HG03460 (cell line): ENCODE results near the gene HAUS6.
A peak's percentile ranks its signal among the peaks of the same experiment; 100 is the strongest.
"Not testable (repeated sequence)": the region's sequence is repeated elsewhere in the genome, so short reads cannot be mapped to it uniquely, and the experiment has no call there.

Source experiments
- ATAC-seq: cut with Tn5 transposase; IDR thresholded peaks from one replicate; pipeline ENCODE4 v1.9.1; 2021; ENCODE audit not compliant: unreplicated experiment

The HAUS6 gene, protein sequence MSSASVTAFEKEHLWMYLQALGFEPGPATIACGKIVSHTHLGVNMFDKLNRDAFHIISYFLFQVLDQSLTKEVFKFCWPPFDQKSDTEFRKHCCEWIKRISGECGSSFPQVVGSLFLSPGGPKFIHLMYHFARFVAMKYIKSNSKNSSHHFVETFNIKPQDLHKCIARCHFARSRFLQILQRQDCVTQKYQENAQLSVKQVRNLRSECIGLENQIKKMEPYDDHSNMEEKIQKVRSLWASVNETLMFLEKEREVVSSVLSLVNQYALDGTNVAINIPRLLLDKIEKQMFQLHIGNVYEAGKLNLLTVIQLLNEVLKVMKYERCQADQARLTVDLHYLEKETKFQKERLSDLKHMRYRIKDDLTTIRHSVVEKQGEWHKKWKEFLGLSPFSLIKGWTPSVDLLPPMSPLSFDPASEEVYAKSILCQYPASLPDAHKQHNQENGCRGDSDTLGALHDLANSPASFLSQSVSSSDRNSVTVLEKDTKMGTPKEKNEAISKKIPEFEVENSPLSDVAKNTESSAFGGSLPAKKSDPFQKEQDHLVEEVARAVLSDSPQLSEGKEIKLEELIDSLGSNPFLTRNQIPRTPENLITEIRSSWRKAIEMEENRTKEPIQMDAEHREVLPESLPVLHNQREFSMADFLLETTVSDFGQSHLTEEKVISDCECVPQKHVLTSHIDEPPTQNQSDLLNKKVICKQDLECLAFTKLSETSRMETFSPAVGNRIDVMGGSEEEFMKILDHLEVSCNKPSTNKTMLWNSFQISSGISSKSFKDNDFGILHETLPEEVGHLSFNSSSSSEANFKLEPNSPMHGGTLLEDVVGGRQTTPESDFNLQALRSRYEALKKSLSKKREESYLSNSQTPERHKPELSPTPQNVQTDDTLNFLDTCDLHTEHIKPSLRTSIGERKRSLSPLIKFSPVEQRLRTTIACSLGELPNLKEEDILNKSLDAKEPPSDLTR

GRCh38 chr9:19102631-19103345 is at the start of gene HAUS6:
HAUS6 (minus strand) TSS chr9:19102904; CDS start chr9:19102651, 253 bp downstream.
- ATAC-seq: peak; percentile 97

DNA sequence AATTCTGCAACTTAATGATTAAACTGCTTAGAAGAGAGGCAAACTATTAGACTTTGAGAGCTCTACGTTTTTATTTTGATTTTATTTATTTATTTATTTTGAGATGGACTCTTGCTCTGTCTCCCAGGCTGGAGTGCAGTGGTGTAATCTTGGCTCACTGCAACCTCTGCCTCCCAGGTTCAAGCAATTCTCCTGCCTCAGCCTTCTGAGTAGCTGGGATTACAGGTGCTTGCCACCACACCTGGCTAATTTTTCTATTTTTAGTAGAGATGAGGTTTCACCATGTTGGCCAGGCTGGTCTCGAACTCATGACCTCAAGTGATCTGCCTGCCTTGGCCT is 49.4 kb upstream of the HAUS6 start:
- not testable (repeated sequence) for ATAC-seq

DNA sequence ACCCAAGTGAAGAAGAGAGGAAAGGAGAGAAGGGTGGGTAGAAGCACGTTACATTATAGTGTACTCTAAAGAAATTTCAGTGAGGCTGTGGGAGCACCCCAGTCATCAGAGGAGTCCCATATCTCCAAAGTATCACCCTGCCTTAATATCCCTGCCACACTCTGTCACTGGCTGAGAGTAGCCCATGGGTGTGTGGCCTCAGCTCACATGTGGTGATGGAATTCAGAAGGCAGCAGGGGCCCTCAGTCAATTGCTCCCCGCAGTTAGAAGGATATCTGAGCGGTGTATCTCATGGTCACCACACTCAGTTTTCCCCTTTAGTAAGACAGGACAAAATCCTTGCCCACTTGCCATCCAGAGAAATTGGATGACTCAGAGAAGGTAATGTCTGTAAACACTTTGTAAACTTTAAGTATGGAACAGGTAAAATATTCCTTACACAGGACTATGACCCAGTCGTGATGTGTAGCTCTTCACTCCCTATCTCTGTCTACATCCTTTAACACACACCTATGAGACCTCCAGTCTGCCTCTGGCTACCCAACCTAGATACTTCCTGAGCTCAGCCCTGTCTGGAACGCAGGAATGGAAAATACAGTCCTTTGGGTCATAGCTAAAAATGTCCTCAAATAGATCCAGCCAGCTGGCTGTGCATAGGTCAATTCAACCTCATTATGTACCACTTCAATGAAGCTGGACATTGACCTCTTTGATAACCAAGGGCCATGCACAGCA is 48.9 kb upstream of the HAUS6 start:
- no peak for ATAC-seq

- no peak for ATAC-seq
Measured at GRCh38 chr9:19149230-19149629, 46.5 kb upstream of the HAUS6 start.

DNA sequence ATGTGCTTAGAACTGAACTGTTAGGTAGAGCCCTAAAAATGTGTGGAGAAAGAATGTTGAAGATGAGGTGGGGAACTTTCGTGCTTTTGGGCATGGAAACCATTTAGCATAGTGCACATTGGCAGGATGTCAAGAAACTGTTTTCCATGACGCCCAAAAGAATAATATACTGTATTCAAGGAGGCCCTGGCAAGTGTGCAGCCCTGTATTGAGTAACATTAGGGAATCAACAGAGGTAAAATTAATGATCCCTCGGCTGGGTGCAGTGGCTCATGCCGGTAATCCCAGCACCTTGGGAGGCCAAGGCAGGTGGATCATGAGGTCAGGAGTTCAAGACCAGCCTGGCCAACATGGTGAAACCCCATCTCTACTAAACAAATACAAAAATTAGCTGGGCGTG is 45.5 kb upstream of the HAUS6 start:
- no peak for ATAC-seq

DNA sequence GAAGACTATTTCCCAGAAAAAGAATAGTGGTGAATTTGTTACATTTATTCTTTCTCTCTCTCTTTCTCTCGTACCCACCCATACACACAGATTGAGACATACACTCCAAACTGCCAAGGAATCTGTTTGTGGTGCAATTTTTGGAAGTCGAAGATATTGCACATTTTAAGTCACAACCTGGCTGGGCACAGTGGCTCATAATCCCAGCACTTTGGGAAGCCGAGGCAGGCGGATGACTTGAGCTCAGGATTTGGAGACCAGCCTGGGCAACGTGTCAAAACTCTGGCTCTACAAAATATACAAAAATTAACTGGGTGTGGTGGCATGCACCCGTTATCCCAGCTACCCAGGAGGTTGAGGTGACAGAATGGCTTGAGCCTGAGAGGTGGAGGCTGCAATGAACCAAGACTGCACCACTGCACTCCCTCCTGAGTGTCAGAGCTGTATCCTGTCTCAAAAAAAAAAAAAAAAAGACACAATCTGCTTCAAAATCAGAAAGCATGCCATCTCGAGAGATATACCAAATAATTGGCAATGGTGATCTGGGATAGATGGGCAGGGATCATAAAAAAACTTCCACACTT is 43.8 kb upstream of the HAUS6 start:
- ATAC-seq: no peak

GRCh38 chr9:19145881-19146280 is 43.2 kb upstream of the HAUS6 start:
- ATAC-seq: no peak

GRCh38 chr9:19140259-19140658 is 37.6 kb upstream of the HAUS6 start:
- ATAC-seq: no peak

DNA sequence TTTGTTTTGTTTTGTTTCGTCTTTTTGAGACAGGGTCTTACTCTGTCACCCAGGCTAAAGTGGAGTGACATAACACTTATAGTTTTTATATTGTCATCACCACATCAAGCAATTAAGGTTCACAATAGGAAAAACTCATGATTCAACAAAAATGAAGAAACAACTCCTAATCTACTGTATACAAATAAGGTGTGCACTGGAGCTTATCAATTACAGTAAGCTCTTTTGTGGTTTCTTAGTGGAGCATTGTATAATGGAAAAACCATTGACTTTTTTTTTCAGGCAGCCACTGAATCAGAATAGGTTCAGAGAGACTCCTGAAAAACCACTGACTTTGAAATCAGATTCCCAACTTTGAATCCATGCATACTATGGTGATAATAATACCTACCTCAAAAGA is 35.4 kb upstream of the HAUS6 start:
- no peak for ATAC-seq

DNA sequence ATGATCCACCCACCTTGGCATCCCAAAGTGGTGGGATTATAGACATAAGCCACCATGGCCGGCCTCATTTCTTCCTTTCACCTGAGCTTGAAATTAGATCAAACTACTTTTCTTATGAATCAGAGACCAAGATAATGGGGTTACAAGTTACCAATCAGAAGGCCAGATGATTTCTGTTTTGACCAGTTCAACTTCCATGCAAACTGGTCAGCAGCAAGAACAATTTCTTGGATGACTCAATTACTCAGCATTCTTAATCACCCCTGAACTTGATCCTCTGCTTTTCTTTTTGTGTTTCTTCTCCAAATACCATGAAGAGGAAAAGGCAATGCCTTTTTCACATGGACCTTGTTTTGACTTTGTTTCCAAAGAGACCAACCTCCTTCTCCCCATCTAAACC is 34.6 kb upstream of the HAUS6 start:
- ATAC-seq: no peak

- ATAC-seq: no peak
Measured at GRCh38 chr9:19136129-19136528, 33.4 kb upstream of the HAUS6 start.

DNA sequence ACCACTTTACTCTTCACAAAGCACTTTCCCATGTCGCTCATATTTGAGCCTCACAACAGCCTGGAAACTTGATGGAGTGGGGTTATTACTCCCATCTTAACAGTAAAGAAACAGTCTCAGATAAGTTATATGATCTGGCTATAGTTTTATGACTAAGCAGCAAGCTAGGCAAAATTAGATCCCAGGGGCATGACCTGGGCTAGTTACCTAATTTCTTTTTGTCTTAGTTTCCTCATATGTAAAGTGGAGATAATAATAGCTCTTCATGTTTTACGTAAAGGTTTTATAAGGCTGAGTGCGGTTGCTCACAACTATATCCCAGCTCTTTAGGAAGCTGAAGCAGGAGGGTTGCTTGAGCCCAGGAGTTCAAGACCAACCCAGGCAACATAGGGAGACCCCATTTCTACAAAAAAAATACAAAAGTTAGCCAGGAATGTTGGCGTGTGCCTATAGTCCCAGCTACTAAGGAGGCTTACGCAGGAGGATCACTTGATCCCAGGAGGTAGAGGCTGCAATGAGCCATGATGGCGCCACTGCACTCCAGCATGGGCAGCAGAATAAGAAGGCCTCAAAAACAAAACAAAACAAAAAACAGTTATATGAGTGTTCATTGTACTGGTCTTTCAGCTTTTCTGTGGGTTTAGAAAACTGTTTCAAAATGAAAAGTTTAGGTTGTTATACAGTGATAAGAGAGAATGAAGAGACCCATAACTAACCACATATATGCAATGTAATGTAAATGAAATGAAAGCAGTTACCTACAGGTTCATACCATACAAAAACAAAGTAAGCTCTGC is 31.0 kb upstream of the HAUS6 start:
- no peak for ATAC-seq

DNA sequence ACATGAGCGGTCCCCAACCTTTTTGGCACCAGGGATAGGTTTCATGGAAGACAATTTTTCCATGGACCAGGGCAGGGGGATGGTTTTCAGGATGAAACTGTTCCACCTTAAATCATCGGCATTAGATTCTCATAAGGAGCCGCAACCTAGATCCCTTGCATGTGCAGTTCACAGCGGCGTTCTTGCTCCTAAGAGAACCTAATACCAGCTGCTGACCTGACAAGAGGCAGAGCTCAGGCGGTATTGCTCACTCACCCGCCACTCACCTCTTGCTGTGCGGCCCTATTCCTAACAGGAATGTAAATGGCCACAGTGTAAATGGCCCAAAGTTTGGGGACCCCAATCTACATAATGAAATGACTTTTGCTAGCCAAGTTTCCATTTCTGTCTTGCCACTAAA is 27.7 kb upstream of the HAUS6 start:
- no peak for ATAC-seq

DNA sequence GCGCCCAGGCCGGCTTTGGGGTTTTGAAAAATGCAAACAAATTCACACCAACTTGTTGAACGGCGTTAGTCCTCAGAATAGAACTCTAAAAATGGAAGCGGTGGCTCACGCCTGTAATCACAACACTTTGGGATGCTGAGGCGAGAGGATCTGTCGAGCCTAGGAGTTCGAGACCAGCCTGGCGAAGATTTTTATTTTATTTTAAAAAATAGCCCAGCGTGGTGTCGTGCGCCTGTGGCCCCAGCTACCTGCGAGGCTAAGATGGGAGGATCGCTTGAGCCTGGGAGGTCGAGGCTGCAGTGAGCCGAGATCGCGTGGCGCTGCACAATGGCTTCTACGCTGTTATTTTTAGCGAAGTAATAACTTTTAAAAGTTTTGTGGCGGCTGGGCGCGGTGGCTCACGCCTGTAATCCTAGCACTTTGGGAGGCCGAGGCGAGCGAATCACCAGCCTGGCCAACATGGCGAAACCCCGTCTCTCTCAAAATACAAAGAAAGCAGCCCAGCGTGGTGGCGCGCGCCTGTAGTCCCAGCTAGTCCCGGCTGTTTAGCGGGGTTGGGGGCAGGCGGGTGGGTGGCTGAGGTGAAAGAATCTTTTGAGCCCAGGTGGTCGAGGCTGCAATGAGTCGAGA is 25.3 kb upstream of the HAUS6 start:
- peak; percentile 17 for ATAC-seq

DNA sequence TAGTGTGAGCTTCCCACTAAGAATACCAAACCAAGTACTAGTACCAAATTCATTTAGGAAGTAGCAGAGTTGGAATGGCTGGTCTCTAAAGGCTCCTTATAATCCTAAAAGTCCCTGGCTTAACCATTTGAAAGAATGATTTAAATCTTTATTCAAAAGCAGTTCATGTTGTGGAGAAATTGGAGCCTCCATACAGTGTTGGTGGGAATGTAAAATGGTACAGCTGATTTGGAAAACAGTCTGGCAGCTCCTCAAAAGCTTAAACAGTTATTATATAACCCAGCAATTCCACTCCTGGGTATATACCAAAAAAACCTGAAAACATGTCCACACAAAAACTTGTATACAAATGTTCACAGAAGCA is 21.7 kb upstream of the HAUS6 start:
- ATAC-seq: no peak

DNA sequence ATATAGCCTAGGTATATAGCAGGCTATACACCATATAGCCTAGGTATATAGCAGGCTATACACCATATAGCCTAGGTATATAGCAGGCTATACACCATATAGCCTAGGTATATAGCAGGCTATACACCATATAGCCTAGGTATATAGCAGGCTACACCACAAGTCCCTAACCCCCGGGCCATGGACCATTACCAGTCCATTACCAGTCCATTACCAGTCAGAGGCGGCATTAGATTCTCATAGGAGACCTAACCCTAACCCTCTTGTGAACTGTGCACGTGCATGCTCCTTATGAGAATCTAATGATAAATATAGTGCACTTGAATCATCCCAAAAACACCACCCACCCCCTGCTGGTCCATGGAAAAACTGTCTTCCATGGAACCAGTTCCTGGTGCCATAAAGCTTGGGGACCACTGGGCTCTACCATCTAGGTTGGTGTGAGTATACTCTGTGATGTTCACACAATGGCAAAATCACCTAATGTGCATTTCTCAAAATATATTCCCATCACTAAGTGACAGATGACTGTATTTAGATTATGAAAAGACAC is 19.9 kb upstream of the HAUS6 start:
- no peak for ATAC-seq

DNA sequence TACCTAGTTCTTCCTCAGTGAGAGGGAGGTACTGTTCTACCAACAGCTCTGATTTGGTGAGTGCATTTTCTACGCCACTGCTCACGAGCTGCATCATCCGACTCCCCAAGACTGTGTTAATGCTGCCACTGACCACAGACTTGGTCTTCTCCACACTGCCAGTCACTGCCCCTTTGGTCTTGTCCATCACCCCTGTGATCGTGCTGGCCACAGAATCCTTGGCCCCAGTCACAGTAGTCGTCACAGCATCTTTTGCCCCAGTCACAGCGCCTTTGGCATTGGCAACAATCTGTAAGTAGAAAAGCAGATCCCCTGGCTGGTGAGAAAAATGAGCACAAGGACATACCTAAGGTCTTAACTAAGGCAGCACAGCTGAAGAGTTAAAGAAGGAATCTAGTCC is 18.2 kb upstream of the HAUS6 start:
- no peak for ATAC-seq

DNA sequence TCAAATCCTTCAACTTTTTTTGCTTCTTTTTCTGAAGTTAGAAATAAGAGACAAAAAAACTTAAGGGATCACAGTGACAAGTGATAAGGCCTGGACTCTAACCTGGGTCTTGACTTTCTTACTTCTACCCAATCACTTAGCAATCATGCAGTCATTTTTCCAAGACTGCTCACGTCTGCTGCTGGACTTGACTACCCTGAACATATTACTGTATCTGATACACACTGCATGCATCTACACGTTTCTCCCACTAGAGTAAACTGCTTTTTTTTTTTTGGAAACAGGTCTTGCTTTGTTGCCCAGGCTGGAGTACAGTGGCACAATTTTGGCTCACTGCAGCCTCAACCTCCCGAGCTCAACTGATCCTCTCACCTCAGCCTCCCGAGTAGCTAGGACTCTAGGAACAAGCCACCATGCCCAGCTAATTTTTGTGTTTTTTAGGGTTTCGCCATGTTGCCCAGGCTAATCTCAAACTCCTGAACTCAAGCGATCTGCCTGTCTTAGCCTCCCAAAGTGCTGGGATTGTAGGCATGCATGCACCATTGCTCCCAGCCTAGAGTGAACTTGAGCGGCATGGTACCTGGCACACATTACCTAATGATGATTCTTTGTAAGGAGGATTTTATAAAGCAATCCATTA is 17.2 kb upstream of the HAUS6 start:
- no peak for ATAC-seq
